Smooth muscle cell (in vitro differentiated cells): ENCODE measurements around the gene USP35. TPM values are rescaled to one million over a fixed set of nuclear protein-coding genes. Genes with fewer than 3 reads are reported as not detected.

Source experiments
- DNase-seq: peaks from one replicate; lab custom pipeline; 2025; ENCODE audit not compliant: unreplicated experiment; lab: John Stamatoyannopoulos, UW
- H2AFZ ChIP-seq: fragments of 200-600 bp; sonication (generic); 2 replicates; pipeline ENCODE4 v1.6.0; 2016; ENCODE audit warnings: antibody characterized with exemption, low read depth, mild to moderate bottlenecking
- H3F3A ChIP-seq: fragments of 200-600 bp; sonication (generic); 2 replicates; pipeline ENCODE4 v1.6.0; 2017; ENCODE audit warnings: antibody characterized with exemption, low read depth
- H3K27ac ChIP-seq: fragments of 200-600 bp; sonication (generic); 2 replicates; pipeline ENCODE4 v1.5.1; 2016; ENCODE audit warnings: low read depth, mild to moderate bottlenecking
- H3K27me3 ChIP-seq: fragments of 200-600 bp; sonication (generic); 2 replicates; pipeline ENCODE4 v1.6.1; 2016; ENCODE audit warnings: low read depth, mild to moderate bottlenecking
- H3K36me3 ChIP-seq: fragments of 200-600 bp; sonication (generic); 2 replicates; pipeline ENCODE4 v1.5.1; 2016; ENCODE audit warnings: low read depth
- H3K4me1 ChIP-seq: fragments of 200-600 bp; sonication (generic); 2 replicates; pipeline ENCODE4 v1.5.1; 2016; ENCODE audit warnings: low read depth
- H3K4me2 ChIP-seq: fragments of 200-600 bp; sonication (generic); 2 replicates; pipeline ENCODE4 v1.6.0; 2016; ENCODE audit warnings: mild to moderate bottlenecking
- H3K4me3 ChIP-seq: fragments of 200-600 bp; sonication (generic); 2 replicates; pipeline ENCODE4 v1.5.1; 2016; ENCODE audit warnings: mild to moderate bottlenecking
- H3K79me2 ChIP-seq: fragments of 200-600 bp; sonication (generic); 2 replicates; pipeline ENCODE4 v1.6.0; 2016; ENCODE audit warnings: low read depth, mild to moderate bottlenecking
- H3K9ac ChIP-seq: fragments of 200-600 bp; sonication (generic); 2 replicates; pipeline ENCODE4 v1.6.0; 2016; ENCODE audit warnings: low read depth
- H3K9me3 ChIP-seq: fragments of 200-600 bp; sonication (generic); replicated peaks from 2 replicates; pipeline ENCODE4 v1.5.1; 2016; ENCODE audit warnings: low read depth
- H4K20me1 ChIP-seq: fragments of 200-600 bp; sonication (generic); 2 replicates; pipeline ENCODE4 v1.6.0; 2016; ENCODE audit warnings: low read depth
- WGBS: methylation state at CpG from one replicate; pipeline ENCODE4 v1.1.7; 2016; ENCODE audit warnings: low lambda C conversion rate; 5-methylcytosine and 5-hydroxymethylcytosine counted together
- polyA plus RNA-seq: library from polyadenylated mRNA; unstranded; fragments of >200 nt; fragmentation: Nextera tagmentation; extraction: Ambion mirVana; gene quantifications from 2 replicates; pipeline ENCODE4 v1.2.1, GENCODE V29; 2016
- total RNA-seq: library from RNA; depleted of rRNA; stranded (reverse); fragments of >200 nt; gene quantifications from 2 replicates; pipeline ENCODE4 v1.2.3, GENCODE V29; 2014
- TF ChIP-seq, protein P1 (sequence below): fragments of 200-600 bp; sonication (generic); IDR thresholded peaks from 2 replicates; pipeline ENCODE4 v1.5.1; 2017; ENCODE audit warnings: borderline replicate concordance, mild to moderate bottlenecking, antibody characterized with exemption; ENCODE audit not compliant: insufficient read depth, poor library complexity, severe bottlenecking

USP35 gene
- total and polyA plus RNA-seq, 2 experiments from 2014 or later: 4.5 to 9.5 TPM

DNA sequence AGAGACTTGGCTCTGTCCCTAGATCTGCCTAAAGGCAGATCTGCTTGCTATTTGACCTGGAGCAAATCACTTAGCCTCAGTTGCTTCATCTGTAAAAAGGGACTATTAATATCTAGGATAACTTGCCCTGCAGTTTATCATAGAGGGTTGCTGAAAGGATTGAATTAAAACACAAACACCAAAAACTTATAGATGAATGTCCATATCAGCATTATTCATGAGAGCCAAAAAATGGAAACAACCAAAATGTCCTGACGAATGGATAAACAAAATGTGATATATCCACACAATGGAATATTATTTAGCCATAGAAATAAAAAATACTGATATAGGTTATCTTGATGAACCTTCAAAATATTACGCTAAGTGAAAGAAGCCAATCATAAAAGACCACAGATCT, 67.2 kb downstream of the USP35 start:
- Histone ChIP-seq H3K4me1 (no peaks in the 10 kb centered on the region), H2AFZ (no peak overlapping the region), H3K36me3 (no peaks in the 10 kb centered on the region), H3K79me2 (peaks cover 39% of the 10 kb centered on the region), H4K20me1 (no peaks in the 10 kb centered on the region), H3K4me3 (no peak overlapping the region), H3K27ac (peak overlapping the region; percentile 88), H3K9ac (no peak overlapping the region), H3F3A (peaks cover 16% of the 10 kb centered on the region), H3K9me3 (no peaks in the 10 kb centered on the region), H3K4me2 (peak overlapping the region; percentile 64), H3K27me3 (no peaks in the 10 kb centered on the region)
- WGBS: 96% methylated on average over 2 of the region's 2 CpGs
- no peak for DNase-seq
- TF ChIP-seq, protein P1, sequence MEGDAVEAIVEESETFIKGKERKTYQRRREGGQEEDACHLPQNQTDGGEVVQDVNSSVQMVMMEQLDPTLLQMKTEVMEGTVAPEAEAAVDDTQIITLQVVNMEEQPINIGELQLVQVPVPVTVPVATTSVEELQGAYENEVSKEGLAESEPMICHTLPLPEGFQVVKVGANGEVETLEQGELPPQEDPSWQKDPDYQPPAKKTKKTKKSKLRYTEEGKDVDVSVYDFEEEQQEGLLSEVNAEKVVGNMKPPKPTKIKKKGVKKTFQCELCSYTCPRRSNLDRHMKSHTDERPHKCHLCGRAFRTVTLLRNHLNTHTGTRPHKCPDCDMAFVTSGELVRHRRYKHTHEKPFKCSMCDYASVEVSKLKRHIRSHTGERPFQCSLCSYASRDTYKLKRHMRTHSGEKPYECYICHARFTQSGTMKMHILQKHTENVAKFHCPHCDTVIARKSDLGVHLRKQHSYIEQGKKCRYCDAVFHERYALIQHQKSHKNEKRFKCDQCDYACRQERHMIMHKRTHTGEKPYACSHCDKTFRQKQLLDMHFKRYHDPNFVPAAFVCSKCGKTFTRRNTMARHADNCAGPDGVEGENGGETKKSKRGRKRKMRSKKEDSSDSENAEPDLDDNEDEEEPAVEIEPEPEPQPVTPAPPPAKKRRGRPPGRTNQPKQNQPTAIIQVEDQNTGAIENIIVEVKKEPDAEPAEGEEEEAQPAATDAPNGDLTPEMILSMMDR: no peak

DNA sequence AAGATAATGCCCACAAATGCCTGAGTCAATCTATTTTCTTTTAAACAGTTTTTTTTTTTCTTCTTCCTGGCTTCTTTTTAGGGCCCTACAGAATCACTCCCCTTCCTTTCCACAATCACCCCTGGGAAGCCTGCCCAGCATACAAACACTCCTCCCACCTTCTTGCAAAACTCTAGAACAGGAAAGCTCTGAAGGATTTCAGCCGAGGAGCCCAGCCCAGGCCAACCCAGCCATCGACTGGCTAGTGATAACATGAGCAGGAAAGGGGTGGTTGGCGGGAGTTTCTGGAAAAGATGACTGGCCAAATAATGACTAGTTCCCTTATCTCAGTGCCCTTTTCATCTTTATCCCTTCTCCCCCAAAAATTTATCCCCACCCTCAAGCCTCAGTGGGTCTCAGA, 68.2 kb downstream of the USP35 start:
- TF ChIP-seq, protein P1: no peak
- Histone ChIP-seq H3K79me2 (peaks cover 39% of the 10 kb centered on the region), H3K4me3 (no peak overlapping the region), H3K9me3 (no peaks in the 10 kb centered on the region), H3F3A (peaks cover 12% of the 10 kb centered on the region), H3K27me3 (no peaks in the 10 kb centered on the region), H3K9ac (no peak overlapping the region), H3K36me3 (no peaks in the 10 kb centered on the region), H4K20me1 (no peaks in the 10 kb centered on the region), H3K4me2 (peak overlapping the region; percentile 64), H3K4me1 (no peaks in the 10 kb centered on the region), H2AFZ (no peak overlapping the region), H3K27ac (peak overlapping the region; percentile 88)
- WGBS: 13% methylated on average over 3 of the region's 3 CpGs
- no peak for DNase-seq

DNA sequence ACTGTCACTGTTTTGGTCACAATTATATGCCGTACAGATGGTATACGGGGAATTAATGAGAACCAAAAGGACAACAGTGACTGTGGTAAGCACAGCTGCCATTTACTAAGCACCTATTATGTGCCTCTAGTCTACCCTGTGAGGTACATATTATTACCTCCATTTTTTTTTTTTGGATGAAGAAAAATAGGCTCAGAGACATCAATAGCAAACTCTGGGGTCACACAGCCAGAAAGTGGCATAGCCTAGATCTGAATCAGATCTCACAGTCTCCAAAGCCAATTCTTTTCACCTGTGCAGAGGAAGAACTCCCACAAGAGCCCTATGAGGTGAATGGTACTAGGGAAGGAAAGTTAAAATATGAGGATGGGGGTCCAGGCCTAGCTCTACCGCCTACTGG, 68.9 kb downstream of the USP35 start:
- no peak for DNase-seq
- no peaks in the 10 kb centered on the region for H3K9me3 ChIP-seq
- H2AFZ ChIP-seq: no peak overlapping the region
- no peak overlapping the region for H3K9ac ChIP-seq
- peak overlapping the region; percentile 88 for H3K27ac ChIP-seq
- H3K79me2 ChIP-seq: peaks cover 32% of the 10 kb centered on the region
- no peaks in the 10 kb centered on the region for H3K36me3 ChIP-seq
- H3K27me3 ChIP-seq: no peaks in the 10 kb centered on the region
- WGBS: 86% methylated on average over 3 of the region's 3 CpGs
- no peaks in the 10 kb centered on the region for H3K4me1 ChIP-seq
- no peaks in the 10 kb centered on the region for H4K20me1 ChIP-seq
- peaks cover 12% of the 10 kb centered on the region for H3F3A ChIP-seq
- TF ChIP-seq, protein P1: no peak
- H3K4me3 ChIP-seq: no peak overlapping the region
- no peak overlapping the region for H3K4me2 ChIP-seq

DNA sequence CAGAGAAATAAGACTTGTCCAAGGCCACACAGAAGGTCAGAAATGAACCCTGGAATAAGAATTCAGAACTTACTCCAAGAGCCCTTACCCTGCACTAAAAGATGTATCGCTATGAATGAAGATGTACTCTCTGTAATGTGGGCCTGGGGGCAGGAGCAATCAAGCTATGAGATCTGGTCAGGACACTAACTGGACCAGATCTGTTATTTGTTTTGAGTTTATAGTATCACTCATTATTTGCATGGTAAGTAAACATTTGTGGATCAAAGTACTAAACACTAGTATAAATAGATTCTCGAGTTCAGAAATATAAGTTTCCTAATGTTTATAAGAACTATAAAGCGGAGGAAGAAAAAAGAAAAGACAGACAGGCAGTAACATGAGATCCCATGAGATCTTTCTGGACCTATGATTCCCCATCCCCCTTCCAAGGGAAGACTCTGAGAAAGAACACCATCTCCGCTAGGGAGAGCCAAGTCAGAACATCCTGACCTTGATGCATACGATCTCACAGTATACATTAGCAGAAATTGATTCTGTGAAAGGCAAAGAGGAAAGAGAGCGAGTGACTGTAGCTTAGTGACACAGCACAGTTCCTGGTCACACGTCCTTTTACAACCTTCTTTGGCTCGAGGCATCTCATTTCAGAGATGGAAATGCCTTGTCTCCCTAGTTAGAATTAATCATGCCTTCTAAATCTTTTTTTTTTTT, 71.2 kb downstream of the USP35 start:
- Histone ChIP-seq H3K4me1 (no peaks in the 10 kb centered on the region), H3K27ac (peak overlapping the region; percentile 17), H4K20me1 (no peaks in the 10 kb centered on the region), H3F3A (peaks cover 11% of the 10 kb centered on the region), H2AFZ (no peak overlapping the region), H3K79me2 (peaks cover 25% of the 10 kb centered on the region), H3K4me2 (no peak overlapping the region), H3K9ac (no peak overlapping the region), H3K27me3 (no peaks in the 10 kb centered on the region), H3K4me3 (no peak overlapping the region), H3K9me3 (no peaks in the 10 kb centered on the region), H3K36me3 (no peaks in the 10 kb centered on the region)
- 58% methylated on average over 8 of the region's 8 CpGs for WGBS
- no peak for DNase-seq
- TF ChIP-seq, protein P1: no peak
